H9 (cell line): Measurements from ENCODE around the gene EIF3D. TPM values are rescaled to one million over a fixed set of nuclear protein-coding genes. Genes with fewer than 3 reads are reported as not detected.

ENCODE experiments used
- DNase-seq: peaks from one replicate; pipeline ENCODE4 v3.0.0-alpha.2; 2017
- H2AFZ ChIP-seq: one replicate; pipeline ENCODE4 v1.6.1; 2013; ENCODE audit warnings: mild to moderate bottlenecking, low read length, control low read depth, moderate library complexity
- H2AK5ac ChIP-seq: 2 replicates; pipeline ENCODE4 v1.6.1; 2013; ENCODE audit warnings: low read length, control low read depth, mixed read lengths; ENCODE audit not compliant: insufficient read length
- H2BK120ac ChIP-seq: one replicate; pipeline ENCODE4 v1.6.1; 2013; ENCODE audit warnings: low read depth, mild to moderate bottlenecking, low read length, control low read depth, inconsistent platforms; ENCODE audit not compliant: poor library complexity, severe bottlenecking
- H2BK12ac ChIP-seq: 2 replicates; pipeline ENCODE4 v1.6.1; 2013; ENCODE audit warnings: low read length, control low read depth, mixed read lengths, low read depth; ENCODE audit not compliant: insufficient read length
- H2BK15ac ChIP-seq: 2 replicates; pipeline ENCODE4 v1.6.1; 2013; ENCODE audit warnings: low read depth, low read length, control low read depth
- H2BK20ac ChIP-seq: one replicate; pipeline ENCODE4 v1.6.1; 2013; ENCODE audit warnings: low read depth, mild to moderate bottlenecking, low read length, control low read depth, inconsistent platforms; ENCODE audit not compliant: poor library complexity, severe bottlenecking
- H2BK5ac ChIP-seq: 2 replicates; pipeline ENCODE4 v1.6.1; 2013; ENCODE audit warnings: low read length, control low read depth, mixed read lengths; ENCODE audit not compliant: insufficient read length
- H3K14ac ChIP-seq: 2 replicates; pipeline ENCODE4 v1.6.1; 2013; ENCODE audit warnings: low read length, control low read depth; ENCODE audit not compliant: insufficient read depth
- H3K18ac ChIP-seq: 2 replicates; pipeline ENCODE4 v1.6.1; 2013; ENCODE audit warnings: low read depth, mild to moderate bottlenecking, mixed read lengths, low read length, control low read depth; ENCODE audit not compliant: insufficient read length
- H3K23ac ChIP-seq: 2 replicates; pipeline ENCODE4 v1.6.1; 2013; ENCODE audit warnings: low read length, control low read depth, mixed read lengths, low read depth; ENCODE audit not compliant: insufficient read length
- H3K23me2 ChIP-seq: 2 replicates; pipeline ENCODE4 v1.6.1; 2013; ENCODE audit warnings: low read depth, mild to moderate bottlenecking, mixed read lengths, low read length, control low read depth; ENCODE audit not compliant: insufficient read length, poor library complexity, severe bottlenecking
- H3K27ac ChIP-seq: 2 replicates; pipeline ENCODE4 v1.5.1; 2013; ENCODE audit warnings: low read length, control low read depth, mixed read lengths, low read depth; ENCODE audit not compliant: insufficient read length
- H3K27me3 ChIP-seq: 2 replicates; pipeline ENCODE4 v1.6.1; 2013; ENCODE audit warnings: low read length, control low read depth, inconsistent platforms; ENCODE audit not compliant: insufficient read depth
- H3K4ac ChIP-seq: 2 replicates; pipeline ENCODE4 v1.6.1; 2013; ENCODE audit warnings: low read depth, mild to moderate bottlenecking, control low read depth, inconsistent platforms, low read length, moderate library complexity
- H3K4me1 ChIP-seq: 2 replicates; pipeline ENCODE4 v1.6.1; 2013; ENCODE audit warnings: low read length, control low read depth, inconsistent platforms; ENCODE audit not compliant: insufficient read depth
- H3K4me2 ChIP-seq: 2 replicates; pipeline ENCODE4 v1.6.1; 2013; ENCODE audit warnings: low read length, control low read depth, mixed read lengths; ENCODE audit not compliant: insufficient read length, insufficient read depth
- H3K56ac ChIP-seq: 2 replicates; pipeline ENCODE4 v1.6.1; 2013; ENCODE audit warnings: low read depth, mild to moderate bottlenecking, mixed read lengths, low read length, control low read depth; ENCODE audit not compliant: insufficient read length
- H3K79me1 ChIP-seq: 2 replicates; pipeline ENCODE4 v1.6.1; 2013; ENCODE audit warnings: low read depth, mild to moderate bottlenecking, moderate library complexity, low read length, control low read depth, inconsistent platforms; ENCODE audit not compliant: insufficient read depth, poor library complexity, severe bottlenecking
- H3K79me2 ChIP-seq: 2 replicates; pipeline ENCODE4 v1.6.1; 2013; ENCODE audit warnings: low read length, control low read depth, inconsistent platforms; ENCODE audit not compliant: insufficient read depth
- H3K9ac ChIP-seq: 2 replicates; pipeline ENCODE4 v1.6.1; 2013; ENCODE audit warnings: low read length, control low read depth, mixed read lengths; ENCODE audit not compliant: insufficient read length; ENCODE audit errors: extremely low read depth
- H3K9me3 ChIP-seq: one replicate; pipeline ENCODE4 v1.6.1; 2013; ENCODE audit warnings: low read depth, low read length, inconsistent platforms; ENCODE audit not compliant: control insufficient read depth
- H3T11ph ChIP-seq: one replicate; pipeline ENCODE4 v1.6.1; 2013; ENCODE audit warnings: mild to moderate bottlenecking, low read length, control low read depth, inconsistent platforms
- H4K20me1 ChIP-seq: one replicate; pipeline ENCODE4 v1.6.1; 2013; ENCODE audit not compliant: control insufficient read depth, insufficient read length, insufficient read depth
- H4K5ac ChIP-seq: 2 replicates; pipeline ENCODE4 v1.6.1; 2013; ENCODE audit warnings: low read depth, mild to moderate bottlenecking, mixed read lengths, low read length, control low read depth; ENCODE audit not compliant: insufficient read length
- H4K8ac ChIP-seq: replicated peaks from 2 replicates; pipeline ENCODE4 v1.6.1; 2013; ENCODE audit warnings: low read length, control low read depth, mixed read lengths, low read depth; ENCODE audit not compliant: insufficient read length
- H4K91ac ChIP-seq: 2 replicates; pipeline ENCODE4 v1.6.1; 2013; ENCODE audit warnings: low read depth, mild to moderate bottlenecking, moderate library complexity, mixed read lengths, low read length, control low read depth; ENCODE audit not compliant: insufficient read length
- H3K27ac Mint-ChIP-seq, 3 experiments: 2 replicates in 2 of 3; 3 replicates in 1 of 3; pipeline ENCODE4 v1.8.0; 2020 to 2021; ENCODE audit warnings: mixed read lengths in 3 of 3, mild to moderate bottlenecking in 1 of 3, moderate library complexity in 1 of 3
- H3K27me3 Mint-ChIP-seq: 2 replicates; pipeline ENCODE4 v1.8.0; 2021; ENCODE audit warnings: low read depth, mild to moderate bottlenecking, moderate library complexity, mixed read lengths
- H3K36me3 Mint-ChIP-seq, 3 experiments: 2 replicates in 2 of 3; 3 replicates in 1 of 3; pipeline ENCODE4 v1.8.0; 2020 to 2021; ENCODE audit warnings: low read depth in 3 of 3, mixed read lengths in 3 of 3; ENCODE audit not compliant: insufficient read depth in 1 of 3
- H3K4me1 Mint-ChIP-seq, 2 experiments: 2 replicates each; pipeline ENCODE4 v1.8.0; 2020; ENCODE audit warnings: mixed read lengths in 2 of 2
- H3K4me3 Mint-ChIP-seq, 2 experiments: 2 replicates in 1 of 2; 3 replicates in 1 of 2; pipeline ENCODE4 v1.8.0; 2020 to 2021; ENCODE audit warnings: mild to moderate bottlenecking in 2 of 2, mixed read lengths in 2 of 2, moderate library complexity in 1 of 2
- H3K9me3 Mint-ChIP-seq, 2 experiments: 2 replicates in 1 of 2; 3 replicates in 1 of 2; pipeline ENCODE4 v1.8.0; 2020; ENCODE audit warnings: mild to moderate bottlenecking in 2 of 2, mixed read lengths in 2 of 2, moderate library complexity in 1 of 2
- WGBS: extraction: QIAGEN DNeasy Blood & Tissue Kit; methylation state at CpG from one replicate; pipeline ENCODE4 v1.1.7; 2013; ENCODE audit warnings: missing lambda C conversion rate, low lambda C conversion rate, mixed read lengths; ENCODE audit not compliant: insufficient read length; ENCODE audit errors: extremely low coverage; 5-methylcytosine and 5-hydroxymethylcytosine counted together
- total RNA-seq: library from RNA; stranded (reverse); gene quantifications from 2 replicates; pipeline ENCODE4 v1.2.1, GENCODE V29; 2021
- TF ChIP-seq, protein P1 (sequence below): fragments of 200-600 bp; sonication (generic); conservative IDR thresholded peaks from 3 replicates; pipeline ENCODE4 v1.8.0; 2021; ENCODE audit warnings: antibody characterized with exemption, mild to moderate bottlenecking

The EIF3D gene
- total RNA-seq, 1 experiment from 2014 or later: 198 TPM

DNA sequence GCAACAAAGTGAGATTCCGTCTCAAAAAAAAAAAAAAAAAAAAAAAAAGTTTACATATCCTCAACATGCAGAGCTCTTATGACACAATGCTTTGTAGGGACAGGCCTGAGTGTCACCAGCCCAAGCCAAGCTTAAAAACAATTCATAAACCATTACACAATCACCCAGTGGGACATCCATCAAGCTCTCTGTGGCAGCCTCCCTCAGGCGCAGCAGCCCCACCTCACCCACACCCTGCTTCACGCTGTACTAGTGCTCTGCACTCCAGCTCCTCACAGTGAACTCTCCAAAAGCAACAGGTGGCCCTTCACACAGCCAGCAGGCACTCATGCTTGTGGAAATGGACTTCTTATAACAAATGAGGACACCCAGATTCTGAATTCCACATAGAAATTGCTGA, 18.6 kb downstream of the EIF3D start:
- H3K4ac ChIP-seq: no peak overlapping the region
- no peak overlapping the region for H2BK20ac ChIP-seq
- H3K23me2 ChIP-seq: peaks cover 4% of the 10 kb centered on the region
- no peaks in the 10 kb centered on the region for H3K9me3 ChIP-seq
- H3K79me1 ChIP-seq: no peaks in the 10 kb centered on the region
- H3K27ac ChIP-seq: no peak overlapping the region
- no peak overlapping the region for H2AFZ ChIP-seq
- no CpG with 5 or more reads among the region's 3 CpGs for WGBS
- TF ChIP-seq, protein P1, sequence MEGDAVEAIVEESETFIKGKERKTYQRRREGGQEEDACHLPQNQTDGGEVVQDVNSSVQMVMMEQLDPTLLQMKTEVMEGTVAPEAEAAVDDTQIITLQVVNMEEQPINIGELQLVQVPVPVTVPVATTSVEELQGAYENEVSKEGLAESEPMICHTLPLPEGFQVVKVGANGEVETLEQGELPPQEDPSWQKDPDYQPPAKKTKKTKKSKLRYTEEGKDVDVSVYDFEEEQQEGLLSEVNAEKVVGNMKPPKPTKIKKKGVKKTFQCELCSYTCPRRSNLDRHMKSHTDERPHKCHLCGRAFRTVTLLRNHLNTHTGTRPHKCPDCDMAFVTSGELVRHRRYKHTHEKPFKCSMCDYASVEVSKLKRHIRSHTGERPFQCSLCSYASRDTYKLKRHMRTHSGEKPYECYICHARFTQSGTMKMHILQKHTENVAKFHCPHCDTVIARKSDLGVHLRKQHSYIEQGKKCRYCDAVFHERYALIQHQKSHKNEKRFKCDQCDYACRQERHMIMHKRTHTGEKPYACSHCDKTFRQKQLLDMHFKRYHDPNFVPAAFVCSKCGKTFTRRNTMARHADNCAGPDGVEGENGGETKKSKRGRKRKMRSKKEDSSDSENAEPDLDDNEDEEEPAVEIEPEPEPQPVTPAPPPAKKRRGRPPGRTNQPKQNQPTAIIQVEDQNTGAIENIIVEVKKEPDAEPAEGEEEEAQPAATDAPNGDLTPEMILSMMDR: no peak
- Mint-ChIP-seq H3K4me3 (no peak overlapping the region), H3K27me3 (peaks cover 18% of the 10 kb centered on the region), H3K9me3 (peaks cover 0 to 5% of the 10 kb centered on the region in 2 experiments; a peak in 3 of 5 replicates), H3K36me3 (peaks cover 38 to 60% (median 58%) of the 10 kb centered on the region in 3 experiments), H3K4me1 (peaks cover 3 to 9% of the 10 kb centered on the region in 2 experiments), H3K27ac (no peak overlapping the region)
- no peaks in the 10 kb centered on the region for H3K4me1 ChIP-seq
- H3K23ac ChIP-seq: no peak overlapping the region
- H3K9ac ChIP-seq: no peak overlapping the region
- no peak for DNase-seq
- no peak overlapping the region for H2BK15ac ChIP-seq
- H3K4me2 ChIP-seq: no peak overlapping the region
- no peak overlapping the region for H4K5ac ChIP-seq
- no peak overlapping the region for H2BK12ac ChIP-seq
- H4K91ac ChIP-seq: no peak overlapping the region
- H3K79me2 ChIP-seq: no peaks in the 10 kb centered on the region
- no peak overlapping the region for H4K8ac ChIP-seq
- no peaks in the 10 kb centered on the region for H3K27me3 ChIP-seq
- H2BK120ac ChIP-seq: no peak overlapping the region
- no peak overlapping the region for H2BK5ac ChIP-seq
- H4K20me1 ChIP-seq: no peaks in the 10 kb centered on the region
- H3T11ph ChIP-seq: no peak overlapping the region
- no peak overlapping the region for H2AK5ac ChIP-seq
- no peak overlapping the region for H3K14ac ChIP-seq
- no peak overlapping the region for H3K56ac ChIP-seq
- H3K18ac ChIP-seq: no peak overlapping the region
